Loucy (cell line): Measurements from ENCODE around the gene MED29.

ENCODE experiments used
- EZH2phosphoT487 ChIP-seq: fragments of 200-600 bp; IDR thresholded peaks from 2 replicates; pipeline ENCODE4 v1.6.1; 2018; ENCODE audit warnings: antibody characterized with exemption, mild to moderate bottlenecking, moderate library complexity, borderline replicate concordance
- TF ChIP-seq, protein P1 (sequence below): fragments of 200-600 bp; sonication (generic); conservative IDR thresholded peaks from 2 replicates; pipeline ENCODE4 v1.5.1; 2014; ENCODE audit warnings: mild to moderate bottlenecking, antibody characterized with exemption, low read length

DNA sequence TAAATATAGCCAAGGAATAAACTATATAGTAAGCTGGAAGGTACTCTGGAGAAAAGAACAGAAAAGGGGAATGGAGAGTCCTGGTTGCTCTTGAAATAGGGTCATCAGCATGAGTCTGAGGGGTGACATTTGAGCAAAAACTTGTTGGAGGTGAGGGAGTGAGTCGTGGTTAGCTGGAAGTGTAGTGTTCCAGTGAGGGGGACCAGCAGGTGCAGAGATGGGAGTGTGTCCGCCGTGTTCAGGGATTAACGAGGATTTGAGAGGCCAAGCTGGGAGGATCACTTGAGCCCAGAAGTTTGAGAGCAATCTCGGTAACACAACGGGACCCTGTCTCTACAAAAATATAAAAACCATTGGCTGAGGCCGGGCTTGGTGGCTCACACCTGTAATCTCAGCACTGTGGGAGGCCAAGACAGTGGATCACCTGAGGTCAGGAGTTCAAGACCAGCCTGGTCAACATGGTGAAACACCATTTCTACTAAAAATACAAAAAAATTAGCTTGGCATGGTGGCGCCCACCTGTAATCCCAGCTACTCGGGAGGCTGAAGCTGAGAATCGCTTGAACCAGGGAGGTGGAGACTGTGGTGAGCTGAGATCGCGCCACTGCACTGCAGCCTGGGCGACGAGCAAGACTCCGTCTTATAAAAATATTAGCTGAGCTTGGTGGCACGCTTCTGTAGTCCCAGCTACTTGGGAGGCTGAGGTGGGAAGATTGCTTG, 55.3 kb downstream of the MED29 start:
- TF ChIP-seq EZH2phosphoT487 = no peak
- TF ChIP-seq, protein P1, sequence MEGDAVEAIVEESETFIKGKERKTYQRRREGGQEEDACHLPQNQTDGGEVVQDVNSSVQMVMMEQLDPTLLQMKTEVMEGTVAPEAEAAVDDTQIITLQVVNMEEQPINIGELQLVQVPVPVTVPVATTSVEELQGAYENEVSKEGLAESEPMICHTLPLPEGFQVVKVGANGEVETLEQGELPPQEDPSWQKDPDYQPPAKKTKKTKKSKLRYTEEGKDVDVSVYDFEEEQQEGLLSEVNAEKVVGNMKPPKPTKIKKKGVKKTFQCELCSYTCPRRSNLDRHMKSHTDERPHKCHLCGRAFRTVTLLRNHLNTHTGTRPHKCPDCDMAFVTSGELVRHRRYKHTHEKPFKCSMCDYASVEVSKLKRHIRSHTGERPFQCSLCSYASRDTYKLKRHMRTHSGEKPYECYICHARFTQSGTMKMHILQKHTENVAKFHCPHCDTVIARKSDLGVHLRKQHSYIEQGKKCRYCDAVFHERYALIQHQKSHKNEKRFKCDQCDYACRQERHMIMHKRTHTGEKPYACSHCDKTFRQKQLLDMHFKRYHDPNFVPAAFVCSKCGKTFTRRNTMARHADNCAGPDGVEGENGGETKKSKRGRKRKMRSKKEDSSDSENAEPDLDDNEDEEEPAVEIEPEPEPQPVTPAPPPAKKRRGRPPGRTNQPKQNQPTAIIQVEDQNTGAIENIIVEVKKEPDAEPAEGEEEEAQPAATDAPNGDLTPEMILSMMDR = no peak
